Effector memory CD8-positive, alpha-beta T cell (primary cell): Measurements from ENCODE around the gene PLXNB2.
"Not testable (repeated sequence)": the region's sequence is repeated elsewhere in the genome, so short reads cannot be mapped to it uniquely, and the experiment has no call there.

Source experiments
- ATAC-seq: fragments of 150-1000 bp; cut with Tn5 transposase; replicated peaks from 2 replicates; pipeline ENCODE4 v1.10.0; 2021; ENCODE audit warnings: mild to moderate bottlenecking, moderate library complexity
- DNase-seq, 3 experiments: peaks; one replicate each; pipeline ENCODE4 v3.0.0; 2021
- H3K27ac Mint-ChIP-seq, 2 donors: one replicate each; pipeline ENCODE4 v1.8.0; 2022; ENCODE audit warnings: mild to moderate bottlenecking in 2 of 2, mixed read lengths in 2 of 2, moderate library complexity in 2 of 2
- H3K27me3 Mint-ChIP-seq, 2 donors: one replicate each; pipeline ENCODE4 v1.8.0; 2022; ENCODE audit warnings: mixed read lengths in 2 of 2
- H3K36me3 Mint-ChIP-seq: one replicate; pipeline ENCODE4 v1.8.0; 2022; ENCODE audit warnings: mild to moderate bottlenecking, moderate library complexity, mixed read lengths; ENCODE audit not compliant: insufficient read depth
- H3K4me1 Mint-ChIP-seq, 2 donors: one replicate each; pipeline ENCODE4 v1.8.0; 2022; ENCODE audit warnings: low read depth in 2 of 2, mixed read lengths in 2 of 2
- H3K4me3 Mint-ChIP-seq, 2 donors: one replicate each; pipeline ENCODE4 v1.8.0; 2022; ENCODE audit warnings: mild to moderate bottlenecking in 2 of 2, mixed read lengths in 2 of 2, moderate library complexity in 2 of 2
- H3K9me3 Mint-ChIP-seq, 2 donors: one replicate each; pipeline ENCODE4 v1.8.0; 2022; ENCODE audit warnings: mixed read lengths in 2 of 2

The PLXNB2 gene

GRCh38 chr22:50281957-50282356 is 25.5 kb downstream of the PLXNB2 start:
- no peak for DNase-seq
- no peak overlapping the region for H3K4me3 Mint-ChIP-seq
- ATAC-seq, result no peak
- H3K36me3 Mint-ChIP-seq, result peaks cover 4% of the 10 kb centered on the region
- H3K27me3 Mint-ChIP-seq, result peaks cover 0 to 7% of the 10 kb centered on the region in 2 donors
- H3K9me3 Mint-ChIP-seq, result no peaks in the 10 kb centered on the region
- H3K4me1 Mint-ChIP-seq, result no peaks in the 10 kb centered on the region
- no peak overlapping the region for H3K27ac Mint-ChIP-seq

- no peaks in the 10 kb centered on the region for H3K4me1 Mint-ChIP-seq
- H3K9me3 Mint-ChIP-seq, result no peaks in the 10 kb centered on the region
- H3K36me3 Mint-ChIP-seq, result peaks cover 7% of the 10 kb centered on the region
- ATAC-seq (no peak), DNase-seq (no peak)
- no peak overlapping the region for H3K4me3 Mint-ChIP-seq
- no peak overlapping the region for H3K27ac Mint-ChIP-seq
- peaks cover 0 to 7% of the 10 kb centered on the region in 2 donors for H3K27me3 Mint-ChIP-seq
Observed at GRCh38 chr22:50281384-50281760, 26.1 kb downstream of the PLXNB2 start.

GRCh38 chr22:50280708-50281383 is 26.6 kb downstream of the PLXNB2 start:
- Mint-ChIP-seq H3K4me3 (no peak overlapping the region), H3K36me3 (peaks cover 8% of the 10 kb centered on the region), H3K9me3 (no peaks in the 10 kb centered on the region), H3K27me3 (peaks cover 0 to 7% of the 10 kb centered on the region in 2 donors), H3K4me1 (no peaks in the 10 kb centered on the region), H3K27ac (no peak overlapping the region)
- ATAC-seq (no peak), DNase-seq (no peak)

- Mint-ChIP-seq H3K4me3 (no peak overlapping the region), H3K27ac (no peak overlapping the region), H3K36me3 (peaks cover 13% of the 10 kb centered on the region), H3K9me3 (no peaks in the 10 kb centered on the region), H3K27me3 (peaks cover 0 to 7% of the 10 kb centered on the region in 2 donors), H3K4me1 (no peaks in the 10 kb centered on the region)
- DNase-seq (no peak), ATAC-seq (no peak)
Observed at GRCh38 chr22:50280022-50280707, 27.3 kb downstream of the PLXNB2 start.

- H3K4me1 Mint-ChIP-seq, result peaks cover 2 to 4% of the 10 kb centered on the region in 2 donors
- H3K36me3 Mint-ChIP-seq, result peaks cover 15% of the 10 kb centered on the region
- H3K27ac Mint-ChIP-seq, result no peak overlapping the region
- no peaks in the 10 kb centered on the region for H3K9me3 Mint-ChIP-seq
- ATAC-seq, result no peak
- no peak for DNase-seq
- H3K27me3 Mint-ChIP-seq, result peaks cover 0 to 2% of the 10 kb centered on the region in 2 donors
- no peak overlapping the region for H3K4me3 Mint-ChIP-seq
Observed at GRCh38 chr22:50278956-50279619, 28.4 kb downstream of the PLXNB2 start.

- Mint-ChIP-seq H3K9me3 (no peaks in the 10 kb centered on the region), H3K27me3 (peaks cover 0 to 7% of the 10 kb centered on the region in 2 donors), H3K4me1 (peaks cover 4 to 7% of the 10 kb centered on the region in 2 donors), H3K27ac (no peak overlapping the region), H3K4me3 (no peak overlapping the region), H3K36me3 (peaks cover 15% of the 10 kb centered on the region)
- no peak for DNase-seq
- ATAC-seq, result no peak
Observed at GRCh38 chr22:50278461-50278860, 29.0 kb downstream of the PLXNB2 start.

- Mint-ChIP-seq H3K9me3 (no peaks in the 10 kb centered on the region), H3K36me3 (peaks cover 15% of the 10 kb centered on the region), H3K4me3 (no peak overlapping the region), H3K4me1 (peaks cover 4 to 8% of the 10 kb centered on the region in 2 donors), H3K27ac (no peak overlapping the region), H3K27me3 (peaks cover 0 to 7% of the 10 kb centered on the region in 2 donors)
- no peak for DNase-seq
- no peak for ATAC-seq
Observed at GRCh38 chr22:50277761-50278160, 29.7 kb downstream of the PLXNB2 start.

- Mint-ChIP-seq H3K4me1 (peaks cover 4 to 10% of the 10 kb centered on the region in 2 donors), H3K27me3 (peaks cover 0 to 7% of the 10 kb centered on the region in 2 donors), H3K9me3 (no peaks in the 10 kb centered on the region), H3K36me3 (peaks cover 15% of the 10 kb centered on the region), H3K4me3 (no peak overlapping the region), H3K27ac (no peak overlapping the region)
- DNase-seq, result peak; percentile 35 to 44 (median 41)
- peak; percentile 75 for ATAC-seq
Observed at GRCh38 chr22:50276143-50276542, 31.3 kb downstream of the PLXNB2 start.

- H3K4me1 Mint-ChIP-seq, result peaks cover 8 to 13% of the 10 kb centered on the region in 2 donors
- peaks cover 12% of the 10 kb centered on the region for H3K36me3 Mint-ChIP-seq
- no peak overlapping the region for H3K27ac Mint-ChIP-seq
- H3K4me3 Mint-ChIP-seq, result peak overlapping the region in 1 of 2 donors; percentile 25
- DNase-seq (no peak), ATAC-seq (no peak)
- peaks cover 0 to 7% of the 10 kb centered on the region in 2 donors for H3K27me3 Mint-ChIP-seq
- H3K9me3 Mint-ChIP-seq, result no peaks in the 10 kb centered on the region
Observed at GRCh38 chr22:50275181-50276055, 32.0 kb downstream of the PLXNB2 start.

- Mint-ChIP-seq H3K4me1 (peaks cover 8 to 13% of the 10 kb centered on the region in 2 donors), H3K27ac (no peak overlapping the region), H3K4me3 (no peak overlapping the region), H3K36me3 (peaks cover 12% of the 10 kb centered on the region), H3K9me3 (no peaks in the 10 kb centered on the region), H3K27me3 (peaks cover 0 to 7% of the 10 kb centered on the region in 2 donors)
- DNase-seq (no peak), ATAC-seq (no peak)
Observed at GRCh38 chr22:50274771-50275170, 32.7 kb downstream of the PLXNB2 start.

- Mint-ChIP-seq H3K4me1 (peaks cover 8 to 13% of the 10 kb centered on the region in 2 donors), H3K9me3 (no peaks in the 10 kb centered on the region), H3K27ac (no peak overlapping the region), H3K27me3 (peaks cover 0 to 7% of the 10 kb centered on the region in 2 donors), H3K36me3 (peaks cover 12% of the 10 kb centered on the region), H3K4me3 (no peak overlapping the region)
- DNase-seq, result peak in 2 of 3 experiments; percentile 27 to 28
- no peak for ATAC-seq
Observed at GRCh38 chr22:50274311-50274710, 33.1 kb downstream of the PLXNB2 start.

GRCh38 chr22:50273781-50274180 is 33.7 kb downstream of the PLXNB2 start:
- DNase-seq, ATAC-seq, H3K9me3 Mint-ChIP-seq, H3K27me3 Mint-ChIP-seq, H3K4me3 Mint-ChIP-seq: not testable (repeated sequence)
- Mint-ChIP-seq H3K27ac (peak overlapping the region in 1 of 2 donors; percentile 33), H3K4me1 (peaks cover 8 to 13% of the 10 kb centered on the region in 2 donors), H3K36me3 (peaks cover 12% of the 10 kb centered on the region)

GRCh38 chr22:50273352-50273751 is 34.1 kb downstream of the PLXNB2 start:
- peaks cover 8 to 13% of the 10 kb centered on the region in 2 donors for H3K4me1 Mint-ChIP-seq
- DNase-seq, H3K27me3 Mint-ChIP-seq, H3K9me3 Mint-ChIP-seq, H3K4me3 Mint-ChIP-seq, ATAC-seq: not testable (repeated sequence)
- peak overlapping the region in 1 of 2 donors; percentile 33 for H3K27ac Mint-ChIP-seq
- H3K36me3 Mint-ChIP-seq, result peaks cover 12% of the 10 kb centered on the region
